ENCODE results near the gene BACH2.

- TF ChIP-seq CTCF (IDR thresholded peaks at IDR 0.05) (no peak), POLR2AphosphoS5 (IDR thresholded peaks at IDR 0.05) (no peak)
Observed at GRCh38 chr6:89948876-89949275, 347.8 kb downstream of the BACH2 start.
